Measurements from ENCODE around the gene GLI2. TPM values are rescaled to one million over a fixed set of nuclear protein-coding genes. Genes with fewer than 3 reads are reported as not detected.
A peak's percentile ranks its signal among the peaks of the same experiment; 100 is the strongest.

GLI2 gene
- total RNA-seq, 2 donors from 2014 or later: 4.9 to 5.4 TPM

GRCh38 chr2:120769787-120770120 lies 34.1 kb downstream of the GLI2 start:
- Histone ChIP-seq H3K27ac (no peak overlapping the region), H3K36me3 (no peaks in the 10 kb centered on the region), H3K4me3 (no peak overlapping the region), H3K27me3 (replicated peaks; ENCODE audit: insufficient read depth) (no peaks in the 10 kb centered on the region), H3K4me1 (ENCODE audit: control insufficient read depth in 1 of 2, low read depth in 2 of 2) (peaks cover 3 to 13% of the 10 kb centered on the region in 2 donors), H3K9me3 (no peaks in the 10 kb centered on the region)
- no peak for ATAC-seq (ENCODE audit: insufficient number of reproducible peaks, low FRiP score, low read depth)
- DNase-seq (ENCODE audit: low spot score): no peak
- no peak for TF ChIP-seq CTCF (IDR thresholded peaks at IDR 0.05)

- H3K4me3 ChIP-seq: no peak overlapping the region
- no peak for DNase-seq (ENCODE audit: low spot score)
- no peaks in the 10 kb centered on the region for H3K9me3 ChIP-seq
- no peak for TF ChIP-seq CTCF (IDR thresholded peaks at IDR 0.05)
- ATAC-seq (ENCODE audit: insufficient number of reproducible peaks, low FRiP score, low read depth): no peak
- no peaks in the 10 kb centered on the region for H3K27me3 ChIP-seq (replicated peaks; ENCODE audit: insufficient read depth)
- no peak overlapping the region for H3K27ac ChIP-seq
- H3K36me3 ChIP-seq: no peaks in the 10 kb centered on the region
- H3K4me1 ChIP-seq (ENCODE audit: control insufficient read depth in 1 of 2, low read depth in 2 of 2): peaks cover 3 to 9% of the 10 kb centered on the region in 2 donors
These were observed 34.5 kb downstream of the GLI2 start for GRCh38 chr2:120770176-120770575.

GRCh38 chr2:120770641-120771040 lies 35.0 kb downstream of the GLI2 start:
- H3K4me1 ChIP-seq (ENCODE audit: control insufficient read depth in 1 of 2, low read depth in 2 of 2): peaks cover 0 to 5% of the 10 kb centered on the region in 2 donors
- H3K27me3 ChIP-seq (replicated peaks; ENCODE audit: insufficient read depth): no peaks in the 10 kb centered on the region
- no peak for DNase-seq (ENCODE audit: low spot score)
- no peaks in the 10 kb centered on the region for H3K9me3 ChIP-seq
- ATAC-seq (ENCODE audit: insufficient number of reproducible peaks, low FRiP score, low read depth): no peak
- TF ChIP-seq CTCF (IDR thresholded peaks at IDR 0.05): no peak
- H3K27ac ChIP-seq: no peak overlapping the region
- no peaks in the 10 kb centered on the region for H3K36me3 ChIP-seq
- no peak overlapping the region for H3K4me3 ChIP-seq

- Histone ChIP-seq H3K27ac (peak overlapping the region in 1 of 2 donors; percentile 8), H3K27me3 (replicated peaks; ENCODE audit: insufficient read depth) (no peaks in the 10 kb centered on the region), H3K4me1 (ENCODE audit: control insufficient read depth in 1 of 2, low read depth in 2 of 2) (no peaks in the 10 kb centered on the region), H3K9me3 (no peaks in the 10 kb centered on the region), H3K36me3 (no peaks in the 10 kb centered on the region), H3K4me3 (no peak overlapping the region)
- no peak for TF ChIP-seq CTCF (IDR thresholded peaks at IDR 0.05)
- DNase-seq (ENCODE audit: low spot score) (no peak), ATAC-seq (ENCODE audit: insufficient number of reproducible peaks, low FRiP score, low read depth) (no peak)
These were observed 35.6 kb downstream of the GLI2 start for GRCh38 chr2:120771111-120771780.

- H3K36me3 ChIP-seq: no peaks in the 10 kb centered on the region
- no peaks in the 10 kb centered on the region for H3K4me1 ChIP-seq (ENCODE audit: control insufficient read depth in 1 of 2, low read depth in 2 of 2)
- peak overlapping the region in 1 of 2 donors; percentile 8 for H3K27ac ChIP-seq
- no peak for ATAC-seq (ENCODE audit: insufficient number of reproducible peaks, low FRiP score, low read depth)
- no peaks in the 10 kb centered on the region for H3K27me3 ChIP-seq (replicated peaks; ENCODE audit: insufficient read depth)
- TF ChIP-seq CTCF (IDR thresholded peaks at IDR 0.05): no peak
- no peak overlapping the region for H3K4me3 ChIP-seq
- no peak for DNase-seq (ENCODE audit: low spot score)
- H3K9me3 ChIP-seq: no peaks in the 10 kb centered on the region
These were observed 36.1 kb downstream of the GLI2 start for GRCh38 chr2:120771781-120772208.

All from thoracic aorta (tissue), 2 donors.